Measurements from ENCODE around the gene ZNF502. TPM values are rescaled to one million over a fixed set of nuclear protein-coding genes. Genes with fewer than 3 reads are reported as not detected.
A peak's percentile ranks its signal among the peaks of the same experiment; 100 is the strongest.

ZNF502 gene
- total RNA-seq, 4 donors from 2014 or later: 5.0 to 10.0 (median 5.5) TPM

DNA sequence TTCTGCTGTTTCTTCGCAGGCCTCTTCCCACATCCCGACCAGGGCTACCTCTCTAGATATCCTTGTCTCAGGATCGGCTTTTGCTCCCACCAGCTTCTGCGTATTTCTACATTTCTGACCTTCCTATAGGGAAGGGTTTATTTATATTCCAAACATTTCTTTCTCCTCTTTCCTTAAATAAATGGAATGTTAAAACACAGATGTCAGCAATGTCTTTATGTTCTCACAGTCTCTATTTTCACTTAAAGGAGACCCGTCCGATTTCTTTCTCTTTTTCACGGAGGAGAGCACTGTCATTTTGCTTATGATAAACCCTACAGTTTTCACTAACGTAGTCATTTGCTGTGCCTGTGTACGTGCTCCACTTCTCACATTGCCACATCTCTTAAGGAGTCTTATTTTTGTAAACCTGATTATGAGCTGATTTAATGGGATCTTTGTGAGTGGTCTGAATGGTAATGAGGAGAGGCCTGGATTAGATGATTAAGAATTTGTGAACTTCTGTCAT is 49.8 kb downstream of the ZNF502 start:
- Histone ChIP-seq H3K9me3 (no peaks in the 10 kb centered on the region), H3K27me3 (no peaks in the 10 kb centered on the region), H3K4me1 (peaks cover 0 to 21% (median 0%) of the 10 kb centered on the region in 3 donors), H3K4me3 (peak overlapping the region; percentile 76 to 79), H3K27ac (peak overlapping the region in 1 of 4 donors; percentile 81), H3K36me3 (peaks cover 0 to 16% of the 10 kb centered on the region in 2 donors)
- 0 to 3% methylated on average over 9 of the region's 9 CpGs for WGBS, 2 donors (ENCODE audit: low coverage in 1 of 2)
- ATAC-seq: no peak
- TF ChIP-seq EP300 (IDR thresholded peaks at IDR 0.05) (no peak), POLR2A (IDR thresholded peaks at IDR 0.05) (no peak), POLR2AphosphoS5 (IDR thresholded peaks at IDR 0.05) (no peak)
- TF ChIP-seq, protein P1, sequence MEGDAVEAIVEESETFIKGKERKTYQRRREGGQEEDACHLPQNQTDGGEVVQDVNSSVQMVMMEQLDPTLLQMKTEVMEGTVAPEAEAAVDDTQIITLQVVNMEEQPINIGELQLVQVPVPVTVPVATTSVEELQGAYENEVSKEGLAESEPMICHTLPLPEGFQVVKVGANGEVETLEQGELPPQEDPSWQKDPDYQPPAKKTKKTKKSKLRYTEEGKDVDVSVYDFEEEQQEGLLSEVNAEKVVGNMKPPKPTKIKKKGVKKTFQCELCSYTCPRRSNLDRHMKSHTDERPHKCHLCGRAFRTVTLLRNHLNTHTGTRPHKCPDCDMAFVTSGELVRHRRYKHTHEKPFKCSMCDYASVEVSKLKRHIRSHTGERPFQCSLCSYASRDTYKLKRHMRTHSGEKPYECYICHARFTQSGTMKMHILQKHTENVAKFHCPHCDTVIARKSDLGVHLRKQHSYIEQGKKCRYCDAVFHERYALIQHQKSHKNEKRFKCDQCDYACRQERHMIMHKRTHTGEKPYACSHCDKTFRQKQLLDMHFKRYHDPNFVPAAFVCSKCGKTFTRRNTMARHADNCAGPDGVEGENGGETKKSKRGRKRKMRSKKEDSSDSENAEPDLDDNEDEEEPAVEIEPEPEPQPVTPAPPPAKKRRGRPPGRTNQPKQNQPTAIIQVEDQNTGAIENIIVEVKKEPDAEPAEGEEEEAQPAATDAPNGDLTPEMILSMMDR (IDR thresholded peaks at IDR 0.05): no peak

DNA sequence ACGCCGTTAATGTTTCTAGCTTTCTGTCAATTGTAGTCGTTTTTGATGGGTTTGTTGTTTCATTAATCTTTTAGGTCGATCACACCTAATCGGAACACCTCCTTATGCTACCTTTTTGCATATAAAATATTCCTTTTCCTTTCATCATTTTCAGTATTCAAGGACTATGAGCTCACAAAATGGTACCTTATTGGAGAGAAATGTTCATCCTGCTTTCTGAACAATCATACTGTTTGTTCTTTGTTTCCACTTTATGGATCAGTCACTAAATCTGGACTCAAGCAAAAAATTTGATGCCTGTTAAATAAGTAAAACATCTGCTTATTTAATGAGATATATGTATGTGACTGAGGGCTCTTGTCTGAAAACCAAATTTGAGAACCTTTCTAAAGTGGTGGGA is 50.2 kb downstream of the ZNF502 start:
- 30 to 32% methylated on average over 5 of the region's 5 CpGs for WGBS, 2 donors (ENCODE audit: low coverage in 1 of 2)
- Histone ChIP-seq H3K4me1 (peaks cover 0 to 21% (median 0%) of the 10 kb centered on the region in 3 donors), H3K9me3 (no peaks in the 10 kb centered on the region), H3K36me3 (peaks cover 0 to 16% of the 10 kb centered on the region in 2 donors), H3K27ac (no peak overlapping the region), H3K27me3 (no peaks in the 10 kb centered on the region), H3K4me3 (no peak overlapping the region)
- ATAC-seq: no peak
- TF ChIP-seq POLR2A (IDR thresholded peaks at IDR 0.05): no peak
- TF ChIP-seq POLR2AphosphoS5 (IDR thresholded peaks at IDR 0.05): no peak
- TF ChIP-seq EP300 (IDR thresholded peaks at IDR 0.05): no peak
- TF ChIP-seq, protein P1 (IDR thresholded peaks at IDR 0.05): no peak

DNA sequence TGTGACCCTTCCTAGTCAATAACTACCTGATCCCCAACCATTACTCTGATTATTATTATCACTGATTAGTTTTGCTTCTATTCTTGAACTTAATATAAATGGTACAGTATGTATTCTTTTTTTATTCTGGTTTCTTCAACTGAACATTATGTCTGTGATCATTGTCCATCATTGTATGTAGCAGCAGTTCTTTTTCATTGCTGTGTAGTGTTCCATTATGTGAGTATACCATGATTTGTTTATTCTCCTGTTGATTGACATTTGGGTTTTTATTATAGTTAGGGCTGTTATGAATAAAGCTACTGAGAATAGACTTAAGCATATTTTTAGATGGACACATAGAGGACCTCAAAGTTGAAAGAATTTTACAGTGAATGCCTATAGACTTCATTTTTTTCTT is 51.8 kb downstream of the ZNF502 start:
- Histone ChIP-seq H3K27ac (no peak overlapping the region), H3K4me1 (peaks cover 0 to 21% (median 0%) of the 10 kb centered on the region in 3 donors), H3K36me3 (peaks cover 0 to 4% of the 10 kb centered on the region in 2 donors), H3K4me3 (no peak overlapping the region), H3K9me3 (no peaks in the 10 kb centered on the region), H3K27me3 (no peaks in the 10 kb centered on the region)
- ATAC-seq: no peak
- TF ChIP-seq EP300 (IDR thresholded peaks at IDR 0.05): no peak
- TF ChIP-seq POLR2A (IDR thresholded peaks at IDR 0.05): no peak
- TF ChIP-seq POLR2AphosphoS5 (IDR thresholded peaks at IDR 0.05): no peak
- TF ChIP-seq, protein P1 (IDR thresholded peaks at IDR 0.05): no peak

DNA sequence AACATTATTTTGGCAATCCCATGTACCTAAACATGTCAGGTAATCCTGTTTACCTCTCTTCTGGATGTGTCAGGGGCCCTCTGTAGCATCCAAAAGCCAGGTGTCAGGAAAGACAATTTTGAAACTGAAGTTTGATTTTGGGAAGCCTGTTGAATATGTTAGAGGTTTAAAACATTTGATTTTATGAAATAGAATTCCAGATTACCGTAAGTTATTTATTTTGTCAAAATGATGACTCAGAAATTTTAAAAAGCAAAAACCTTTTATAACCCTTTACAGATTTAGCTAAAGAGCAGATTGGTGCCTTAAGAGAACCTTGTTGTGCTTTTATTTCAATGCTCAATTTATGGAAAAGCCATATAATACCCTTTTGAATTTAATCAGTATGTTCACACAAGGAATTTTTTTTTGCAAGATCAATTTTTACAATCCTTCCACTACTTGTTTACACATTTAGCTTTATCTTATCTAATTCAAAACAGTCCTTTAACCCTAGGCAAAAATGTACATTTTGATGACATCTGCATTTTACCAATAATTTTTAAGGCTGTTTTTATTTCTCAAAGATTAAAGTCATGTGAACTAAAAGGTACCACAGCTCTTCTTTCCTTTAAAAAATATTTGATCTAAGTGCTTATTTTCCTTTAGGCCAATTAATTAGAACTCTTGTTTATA is 59.1 kb downstream of the ZNF502 start:
- Histone ChIP-seq H3K27ac (no peak overlapping the region), H3K36me3 (no peaks in the 10 kb centered on the region), H3K9me3 (peaks cover 0 to 8% (median 0%) of the 10 kb centered on the region in 3 donors), H3K4me3 (no peak overlapping the region), H3K27me3 (no peaks in the 10 kb centered on the region), H3K4me1 (no peaks in the 10 kb centered on the region)
- ATAC-seq: no peak
- TF ChIP-seq, protein P1 (IDR thresholded peaks at IDR 0.05): no peak
- WGBS, 2 donors (ENCODE audit: low coverage in 1 of 2): 91 to 94% methylated on average over 1 of the region's 1 CpG

DNA sequence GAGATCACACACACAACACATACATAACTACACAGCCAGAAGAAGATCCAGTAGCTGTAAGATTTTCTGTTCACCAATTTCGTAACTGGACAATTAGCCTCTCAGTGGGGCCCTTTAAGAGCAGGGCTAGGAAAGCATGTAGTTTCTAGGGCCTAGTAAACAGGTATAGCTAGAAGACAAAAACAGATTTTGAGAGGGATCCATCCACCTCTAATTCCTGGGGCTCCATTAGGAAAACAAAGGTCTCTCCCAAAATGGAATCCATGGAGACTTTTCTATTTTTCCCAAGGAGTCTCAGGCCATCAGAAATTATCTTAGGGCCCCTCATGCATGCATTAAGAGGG is 59.6 kb downstream of the ZNF502 start:
- Histone ChIP-seq H3K27ac (no peak overlapping the region), H3K36me3 (no peaks in the 10 kb centered on the region), H3K9me3 (peaks cover 0 to 8% (median 0%) of the 10 kb centered on the region in 3 donors), H3K4me3 (no peak overlapping the region), H3K27me3 (no peaks in the 10 kb centered on the region), H3K4me1 (no peaks in the 10 kb centered on the region)
- no peak for ATAC-seq
- 100% methylated on average over 1 of the region's 1 CpG for whole genome bisulfite sequencing, 2 donors (ENCODE audit: low coverage in 1 of 2)
- TF ChIP-seq POLR2AphosphoS5 (IDR thresholded peaks at IDR 0.05) (no peak), EP300 (IDR thresholded peaks at IDR 0.05) (no peak), POLR2A (IDR thresholded peaks at IDR 0.05) (no peak)
- TF ChIP-seq, protein P1 (IDR thresholded peaks at IDR 0.05): no peak

Measured in gastroesophageal sphincter (tissue), 4 donors.